ENCODE data around the gene TBXAS1.
A peak's percentile ranks its signal among the peaks of the same experiment; 100 is the strongest.

Gene TBXAS1

GRCh38 chr7:140057143-140057535, 228.1 kb downstream of the TBXAS1 start:
- Histone ChIP-seq H4K20me1 (ENCODE audit: insufficient read depth, low read length, poor library complexity, severe bottlenecking) (peaks cover 7% of the 10 kb centered on the region), H2AFZ (ENCODE audit: low read length) (no peak overlapping the region), H3K9ac (ENCODE audit: low read depth, low read length, poor library complexity, severe bottlenecking) (no peak overlapping the region), H3K4me3 (ENCODE audit: low read length, poor library complexity, severe bottlenecking) (no peak overlapping the region), H3K27me3 (ENCODE audit: insufficient read depth, low read length, poor library complexity, severe bottlenecking) (no peaks in the 10 kb centered on the region), H3K4me1 (ENCODE audit: insufficient read depth, low read length, poor library complexity, severe bottlenecking) (peaks cover 54% of the 10 kb centered on the region), H3K79me2 (ENCODE audit: insufficient read depth, low read length) (peaks cover 53% of the 10 kb centered on the region), H3K4me2 (ENCODE audit: low read depth, low read length, poor library complexity, severe bottlenecking) (no peak overlapping the region), H3F3A (ENCODE audit: low read depth) (no peaks in the 10 kb centered on the region), H3K36me3 (ENCODE audit: insufficient read depth, low read length) (peaks cover 24% of the 10 kb centered on the region), H3K9me3 (ENCODE audit: insufficient read depth, low read depth, low read length) (no peaks in the 10 kb centered on the region), H3K9me2 (replicated peaks; ENCODE audit: low read depth, low read length) (no peaks in the 10 kb centered on the region)
- no peak for TF ChIP-seq CTCF (conservative IDR thresholded peaks at IDR 0.05; ENCODE audit: low read length)
- TF ChIP-seq EZH2phosphoT487 (IDR thresholded peaks at IDR 0.05; ENCODE audit: borderline replicate concordance) = no peak

- Histone ChIP-seq H3K79me2 (ENCODE audit: insufficient read depth, low read length) (peaks cover 56% of the 10 kb centered on the region), H3K27me3 (ENCODE audit: insufficient read depth, low read length, poor library complexity, severe bottlenecking) (no peaks in the 10 kb centered on the region), H3K9me2 (replicated peaks; ENCODE audit: low read depth, low read length) (no peaks in the 10 kb centered on the region), H3K4me2 (ENCODE audit: low read depth, low read length, poor library complexity, severe bottlenecking) (peak overlapping the region; percentile 96), H3F3A (ENCODE audit: low read depth) (no peaks in the 10 kb centered on the region), H4K20me1 (ENCODE audit: insufficient read depth, low read length, poor library complexity, severe bottlenecking) (peaks cover 7% of the 10 kb centered on the region), H3K9me3 (ENCODE audit: insufficient read depth, low read depth, low read length) (no peaks in the 10 kb centered on the region), H2AFZ (ENCODE audit: low read length) (no peak overlapping the region), H3K4me1 (ENCODE audit: insufficient read depth, low read length, poor library complexity, severe bottlenecking) (peaks cover 60% of the 10 kb centered on the region), H3K4me3 (ENCODE audit: low read length, poor library complexity, severe bottlenecking) (peak overlapping the region; percentile 97), H3K36me3 (ENCODE audit: insufficient read depth, low read length) (peaks cover 14% of the 10 kb centered on the region; the same call in 1 of the 2 replicates), H3K9ac (ENCODE audit: low read depth, low read length, poor library complexity, severe bottlenecking) (peak overlapping the region; percentile 87)
- TF ChIP-seq CTCF (conservative IDR thresholded peaks at IDR 0.05; ENCODE audit: low read length) = no peak
- no peak for TF ChIP-seq EZH2phosphoT487 (IDR thresholded peaks at IDR 0.05; ENCODE audit: borderline replicate concordance)
These were observed 229.5 kb downstream of the TBXAS1 start for GRCh38 chr7:140058517-140058916.

- Histone ChIP-seq H3K79me2 (ENCODE audit: insufficient read depth, low read length) (peaks cover 56% of the 10 kb centered on the region), H3K36me3 (ENCODE audit: insufficient read depth, low read length) (peaks cover 6% of the 10 kb centered on the region; the same call in 1 of the 2 replicates), H3K4me1 (ENCODE audit: insufficient read depth, low read length, poor library complexity, severe bottlenecking) (peaks cover 61% of the 10 kb centered on the region), H3K9me3 (ENCODE audit: insufficient read depth, low read depth, low read length) (no peaks in the 10 kb centered on the region), H3K9ac (ENCODE audit: low read depth, low read length, poor library complexity, severe bottlenecking) (peak overlapping the region; percentile 87), H3K4me2 (ENCODE audit: low read depth, low read length, poor library complexity, severe bottlenecking) (peak overlapping the region; percentile 96), H3K9me2 (replicated peaks; ENCODE audit: low read depth, low read length) (no peaks in the 10 kb centered on the region), H3F3A (ENCODE audit: low read depth) (no peaks in the 10 kb centered on the region), H3K4me3 (ENCODE audit: low read length, poor library complexity, severe bottlenecking) (peak overlapping the region; percentile 97), H2AFZ (ENCODE audit: low read length) (no peak overlapping the region), H4K20me1 (ENCODE audit: insufficient read depth, low read length, poor library complexity, severe bottlenecking) (peaks cover 7% of the 10 kb centered on the region), H3K27me3 (ENCODE audit: insufficient read depth, low read length, poor library complexity, severe bottlenecking) (no peaks in the 10 kb centered on the region)
- no peak for TF ChIP-seq EZH2phosphoT487 (IDR thresholded peaks at IDR 0.05; ENCODE audit: borderline replicate concordance)
- TF ChIP-seq CTCF (conservative IDR thresholded peaks at IDR 0.05; ENCODE audit: low read length) = no peak
These were observed 230.5 kb downstream of the TBXAS1 start for GRCh38 chr7:140059273-140060242.

Data from Loucy (cell line).